K562 (cell line): ENCODE data around the gene CRK. TPM values are rescaled to one million over a fixed set of nuclear protein-coding genes. Genes with fewer than 3 reads are reported as not detected.

ENCODE experiments used
- NFE2 ChIP-seq: IDR thresholded peaks from 2 replicates; pipeline ENCODE4 v1.6.1; 2014; ENCODE audit warnings: antibody characterized with exemption, low read depth
- OTX1 ChIP-seq: fragments of 450-650 bp; formaldehyde crosslinking; IDR thresholded peaks from 2 replicates; pipeline ENCODE4 v1.4.0; 2022; ENCODE audit warnings: mild to moderate bottlenecking
- PHB ChIP-seq: fragments of 250-450 bp; sonication (Bioruptor Pico); IDR thresholded peaks from 2 replicates; pipeline ENCODE4 v1.5.0; 2021
- RAD21 ChIP-seq, 2 experiments: fragments of 250-450 bp in 1 of 2; fragments of 450-650 bp in 1 of 2; sonication (Bioruptor Pico) in 1 of 2; formaldehyde crosslinking in 1 of 2; IDR thresholded peaks in 1 of 2; conservative IDR thresholded peaks in 1 of 2; 2 replicates each; pipeline versions ENCODE4 v1.4.0 to v1.8.0; 2020 to 2022; ENCODE audit warnings: mild to moderate bottlenecking in 2 of 2, moderate library complexity in 1 of 2
- RNF219 ChIP-seq: fragments of 250-450 bp; sonication (Bioruptor Pico); IDR thresholded peaks from 2 replicates; pipeline ENCODE4 v1.5.0; 2022; ENCODE audit warnings: mild to moderate bottlenecking
- SNRNP70 ChIP-seq: fragments of 200-400 bp; formaldehyde crosslinking; optimal IDR thresholded peaks from 2 replicates; pipeline ENCODE3; 2017; ENCODE audit warnings: low read depth, low read length
- THAP12 ChIP-seq: fragments of 250-450 bp; sonication (Bioruptor Pico); IDR thresholded peaks from 2 replicates; pipeline ENCODE4 v1.9.0; 2021; ENCODE audit warnings: mild to moderate bottlenecking, inconsistent platforms
- ZBTB40 ChIP-seq, 2 experiments: fragments of 450-650 bp in 1 of 2; sonication (generic) in 1 of 2; formaldehyde crosslinking in 1 of 2; IDR thresholded peaks; 2 replicates each; pipeline versions ENCODE4 v1.7.1 to v1.9.0; 2016 to 2022; ENCODE audit warnings: inconsistent platforms in 1 of 2, mild to moderate bottlenecking in 1 of 2, missing genetic modification reagents in 1 of 2
- ZBTB8A ChIP-seq: fragments of 450-650 bp; IDR thresholded peaks from 2 replicates; pipeline ENCODE4 v1.6.1; 2018; ENCODE audit warnings: mild to moderate bottlenecking, moderate library complexity; ENCODE audit not compliant: partially characterized antibody
- ZNF282 ChIP-seq: sonication (generic); formaldehyde crosslinking; IDR thresholded peaks from 2 replicates; pipeline ENCODE4 v1.8.1; 2023; ENCODE audit warnings: missing genetic modification reagents
- polyA plus RNA-seq, 8 experiments: library from polyadenylated mRNA; depleted of rRNA in 4 of 8; stranded (reverse) in 5 of 8; unstranded in 3 of 8; fragments of >200 nt; fragmentation: Nextera tagmentation in 2 of 8; fragmentation: Illumina TruSeq in 1 of 8; extraction: Ambion mirVana in 2 of 8; extraction: Trizol in 1 of 8; gene quantifications; 2 replicates each; pipeline versions ENCODE4 v1.2.1 to v1.2.3, GENCODE V29; 2011 to 2014; ENCODE audit warnings: inconsistent platforms in 1 of 8, missing spikeins in 1 of 8
- total RNA-seq, 7 experiments: library from RNA; depleted of rRNA in 6 of 7; stranded (reverse); fragments of >200 nt in 6 of 7; fragmentation: Illumina TruSeq in 2 of 7; extraction: Trizol in 2 of 7; gene quantifications; 2 replicates each; pipeline versions ENCODE4 v1.2.1 to v1.2.3, GENCODE V29; 2011 to 2021; ENCODE audit warnings: low replicate concordance in 1 of 7

The CRK gene
- total and polyA plus RNA-seq, 9 of the 15 experiments (the other 6 are each of a cell fraction or from before 2014, with no cell fraction given): 13.1 to 40.2 (median 26.1) TPM

- TF ChIP-seq ZBTB40 (IDR thresholded peaks at IDR 0.05): peak; percentile 67
- TF ChIP-seq ZBTB40 (CRISPR knock-in tag; IDR thresholded peaks at IDR 0.05): no peak
- 0 out of 4 replicates have a peak, but pooled peaks of 1 of the 2 experiments have one; percentile 8 for TF ChIP-seq RAD21 (CRISPR knock-in tag; conservative IDR thresholded peaks at IDR 0.05 in 1 of 2, IDR thresholded peaks at IDR 0.05 in 1 of 2)
- no peak for TF ChIP-seq PHB (CRISPR knock-in tag)
- TF ChIP-seq RNF219 (CRISPR knock-in tag): no peak
- no peak for TF ChIP-seq OTX1 (CRISPR knock-in tag)
- no peak for TF ChIP-seq ZBTB8A
- TF ChIP-seq THAP12: 0 out of 2 replicates have a peak, but pooled peaks have one; percentile 16
- no peak for TF ChIP-seq NFE2
- TF ChIP-seq ZNF282 (CRISPR knock-in tag): 0 out of 2 replicates have a peak, but pooled peaks have one; percentile 25
- no peak for TF ChIP-seq SNRNP70
These were observed 56.1 kb downstream of the CRK start, which contains the start of gene YWHAE (continued) for GRCh38 chr17:1399679-1400512.
